GM23338 (cell line): Measurements from ENCODE around the gene SREK1. TPM values are rescaled to one million over a fixed set of nuclear protein-coding genes. Genes with fewer than 3 reads are reported as not detected.

Experiments used
- ATAC-seq: fragments of 200-7000 bp; cut with Tn5 transposase; 3 replicates; pipeline ENCODE4 v1.9.1; 2020
- DNase-seq: peaks from one replicate; pipeline ENCODE4 v3.0.0-alpha.2; 2015; ENCODE audit warnings: low spot score
- H2AFZ ChIP-seq: fragments of 200-600 bp; sonication (generic); 2 replicates; pipeline ENCODE4 v1.8.0; 2016; ENCODE audit warnings: antibody characterized with exemption, mild to moderate bottlenecking, moderate library complexity
- H3F3A ChIP-seq: fragments of 200-600 bp; sonication (generic); replicated peaks from 2 replicates; pipeline ENCODE4 v1.8.0; 2017; ENCODE audit warnings: antibody characterized with exemption, mixed run types, low read depth
- H3K27ac ChIP-seq: fragments of 200-600 bp; sonication (generic); 2 replicates; pipeline ENCODE4 v1.6.1; 2016; ENCODE audit warnings: low read depth
- H3K27me3 ChIP-seq: fragments of 200-600 bp; sonication (generic); 2 replicates; pipeline ENCODE4 v1.8.0; 2016; ENCODE audit warnings: mild to moderate bottlenecking, mixed run types, moderate library complexity; ENCODE audit not compliant: insufficient read depth
- H3K36me3 ChIP-seq: fragments of 200-600 bp; sonication (generic); 2 replicates; pipeline ENCODE4 v1.8.0; 2016; ENCODE audit warnings: mild to moderate bottlenecking; ENCODE audit not compliant: insufficient read depth
- H3K4me1 ChIP-seq: fragments of 200-600 bp; sonication (generic); 2 replicates; pipeline ENCODE4 v1.8.0; 2016; ENCODE audit warnings: mild to moderate bottlenecking, moderate library complexity; ENCODE audit not compliant: insufficient read depth
- H3K4me2 ChIP-seq: fragments of 200-600 bp; sonication (generic); 2 replicates; pipeline ENCODE4 v1.7.1; 2017; ENCODE audit warnings: mixed run types
- H3K4me3 ChIP-seq: fragments of 200-600 bp; sonication (generic); 2 replicates; pipeline ENCODE4 v1.6.1; 2016; ENCODE audit warnings: mixed run types
- H3K79me2 ChIP-seq: fragments of 200-600 bp; sonication (generic); replicated peaks from 2 replicates; pipeline ENCODE4 v1.8.0; 2017; ENCODE audit warnings: mild to moderate bottlenecking; ENCODE audit not compliant: insufficient read depth
- H3K9me2 ChIP-seq: fragments of 200-600 bp; sonication (generic); 2 replicates; pipeline ENCODE4 v1.8.0; 2017; ENCODE audit not compliant: insufficient read depth
- H4K20me1 ChIP-seq: fragments of 200-600 bp; sonication (generic); replicated peaks from 2 replicates; pipeline ENCODE4 v1.8.0; 2017; ENCODE audit warnings: mild to moderate bottlenecking; ENCODE audit not compliant: insufficient read depth
- H3K27ac Mint-ChIP-seq: 2 replicates; pipeline ENCODE4 v1.8.0; 2020; ENCODE audit warnings: inconsistent platforms, mild to moderate bottlenecking, moderate library complexity, mixed read lengths
- H3K27me3 Mint-ChIP-seq: 3 replicates; pipeline ENCODE4 v1.8.0; 2022; ENCODE audit warnings: low read depth, mild to moderate bottlenecking, moderate library complexity, mixed read lengths, inconsistent platforms; ENCODE audit not compliant: insufficient read depth, poor library complexity
- H3K36me3 Mint-ChIP-seq: 3 replicates; pipeline ENCODE4 v1.8.0; 2021; ENCODE audit warnings: low read depth, mild to moderate bottlenecking, inconsistent platforms, moderate library complexity, mixed read lengths
- H3K4me1 Mint-ChIP-seq: 3 replicates; pipeline ENCODE4 v1.8.0; 2020; ENCODE audit warnings: mild to moderate bottlenecking, inconsistent platforms, mixed read lengths
- H3K4me3 Mint-ChIP-seq: 3 replicates; pipeline ENCODE4 v1.8.0; 2021; ENCODE audit warnings: moderate library complexity, mild to moderate bottlenecking, inconsistent platforms, mixed read lengths
- H3K9me3 Mint-ChIP-seq: 3 replicates; pipeline ENCODE4 v1.8.0; 2020; ENCODE audit warnings: moderate library complexity, mild to moderate bottlenecking, inconsistent platforms, mixed read lengths
- CTCF ChIP-seq, 2 experiments: fragments of 200-600 bp in 1 of 2; sonication (generic) in 1 of 2; conservative IDR thresholded peaks; 2 replicates each; pipeline versions ENCODE4 v1.5.1 to v1.6.1; 2016 to 2017; ENCODE audit warnings: antibody characterized with exemption in 2 of 2, low read depth in 2 of 2, mild to moderate bottlenecking in 2 of 2, moderate library complexity in 1 of 2
- ETS1 ChIP-seq: IDR thresholded peaks from 2 replicates; pipeline ENCODE4 v1.6.1; 2016; ENCODE audit warnings: antibody characterized with exemption
- EZH2 ChIP-seq: fragments of 200-600 bp; sonication (generic); IDR thresholded peaks from one replicate; pipeline ENCODE4 v1.8.0; 2017; ENCODE audit warnings: antibody characterized with exemption, mild to moderate bottlenecking, low read depth; ENCODE audit not compliant: unreplicated experiment
- EZH2phosphoT487 ChIP-seq: fragments of 200-600 bp; sonication (generic); IDR thresholded peaks from one replicate; pipeline ENCODE4 v1.8.1; 2018; ENCODE audit warnings: antibody characterized with exemption; ENCODE audit not compliant: unreplicated experiment
- JUNB ChIP-seq: IDR thresholded peaks from one replicate; pipeline ENCODE4 v1.6.1; 2016; ENCODE audit warnings: antibody characterized with exemption; ENCODE audit not compliant: unreplicated experiment
- NANOG ChIP-seq: IDR thresholded peaks from 2 replicates; pipeline ENCODE4 v1.6.1; 2016; ENCODE audit warnings: antibody characterized with exemption, borderline replicate concordance
- STAT1 ChIP-seq: IDR thresholded peaks from one replicate; pipeline ENCODE4 v1.6.1; 2016; ENCODE audit warnings: antibody characterized with exemption; ENCODE audit not compliant: unreplicated experiment
- ZNF114 ChIP-seq: fragments of 250-450 bp; sonication (Bioruptor Pico); IDR thresholded peaks from 2 replicates; pipeline ENCODE4 v1.5.0; 2020; ENCODE audit warnings: mild to moderate bottlenecking, moderate library complexity
- ZNF462 ChIP-seq: fragments of 250-450 bp; sonication (Bioruptor Pico); IDR thresholded peaks from 2 replicates; pipeline ENCODE4 v1.5.0; 2020; ENCODE audit warnings: mild to moderate bottlenecking, moderate library complexity
- long read RNA-seq: library from polyadenylated mRNA; unstranded; transcript quantifications from one replicate; pipeline ENCODE4 v2.0.0, GENCODE V29; 2020; ENCODE audit not compliant: unreplicated experiment
- polyA plus RNA-seq: library from polyadenylated mRNA; unstranded; fragments of >200 nt; fragmentation: Nextera tagmentation; extraction: Ambion mirVana; gene quantifications from 2 replicates; pipeline ENCODE4 v1.2.1, GENCODE V29; 2016
- total RNA-seq: library from RNA; depleted of rRNA; stranded (reverse); fragments of >200 nt; shearing (Covaris generic); gene quantifications from 2 replicates; pipeline ENCODE4 v1.2.3, GENCODE V29; 2014; rRNA removed
- TF ChIP-seq, protein P1 (sequence below): IDR thresholded peaks from one replicate; pipeline ENCODE4 v1.6.1; 2018; ENCODE audit warnings: antibody characterized with exemption; ENCODE audit not compliant: unreplicated experiment

The SREK1 gene, protein sequence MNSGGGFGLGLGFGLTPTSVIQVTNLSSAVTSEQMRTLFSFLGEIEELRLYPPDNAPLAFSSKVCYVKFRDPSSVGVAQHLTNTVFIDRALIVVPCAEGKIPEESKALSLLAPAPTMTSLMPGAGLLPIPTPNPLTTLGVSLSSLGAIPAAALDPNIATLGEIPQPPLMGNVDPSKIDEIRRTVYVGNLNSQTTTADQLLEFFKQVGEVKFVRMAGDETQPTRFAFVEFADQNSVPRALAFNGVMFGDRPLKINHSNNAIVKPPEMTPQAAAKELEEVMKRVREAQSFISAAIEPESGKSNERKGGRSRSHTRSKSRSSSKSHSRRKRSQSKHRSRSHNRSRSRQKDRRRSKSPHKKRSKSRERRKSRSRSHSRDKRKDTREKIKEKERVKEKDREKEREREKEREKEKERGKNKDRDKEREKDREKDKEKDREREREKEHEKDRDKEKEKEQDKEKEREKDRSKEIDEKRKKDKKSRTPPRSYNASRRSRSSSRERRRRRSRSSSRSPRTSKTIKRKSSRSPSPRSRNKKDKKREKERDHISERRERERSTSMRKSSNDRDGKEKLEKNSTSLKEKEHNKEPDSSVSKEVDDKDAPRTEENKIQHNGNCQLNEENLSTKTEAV
- total RNA-seq (58.9 and 66.4 TPM in 2 replicates), polyA plus RNA-seq (44.9 and 64.3 TPM in 2 replicates)
- long read RNA-seq, partial matches to known transcripts, result 34 of 40 reads
- long read RNA-seq, other reads (novel, unspliced or antisense), result 6 of 40 reads

- Histone ChIP-seq H3K4me2 (peak within 1 kb of the TSS; percentile 85), H4K20me1 (no peaks in the 10 kb centered on the region; the same call in 1 of the 2 replicates), H3K36me3 (no peaks in the 10 kb centered on the region; the same call in 1 of the 2 replicates), H3K4me1 (peaks cover 18% of the 10 kb centered on the region; the same call in 1 of the 2 replicates), H3F3A (no peaks in the 10 kb centered on the region), H3K27ac (peak within 1 kb of the TSS; percentile 98), H3K4me3 (peak within 1 kb of the TSS; percentile 78), H3K9me2 (no peaks in the 10 kb centered on the region), H2AFZ (peak within 1 kb of the TSS; percentile 80), H3K27me3 (no peaks in the 10 kb centered on the region), H3K79me2 (peaks cover 46% of the 10 kb centered on the region)
- H3K4me3 Mint-ChIP-seq, result peak within 1 kb of the TSS; percentile 93
- H3K4me1 Mint-ChIP-seq, result peaks cover 9% of the 10 kb centered on the region; the same call in 2 of the 3 replicates
- H3K9me3 Mint-ChIP-seq, result no peaks in the 10 kb centered on the region; the same call in 2 of the 3 replicates
- peak within 1 kb of the TSS; percentile 100 for H3K27ac Mint-ChIP-seq
- DNase-seq (peak; percentile 95), ATAC-seq (peak; percentile 96)
- H3K27me3 Mint-ChIP-seq, result peaks cover 12% of the 10 kb centered on the region
- H3K36me3 Mint-ChIP-seq, result peaks cover 7% of the 10 kb centered on the region; the same call in 1 of the 3 replicates
- TF ChIP-seq STAT1 (no peak), ZNF462 (CRISPR knock-in tag) (no peak), ZNF114 (peak; percentile 60; the same call in 1 of the 2 replicates), NANOG (no peak), ETS1 (peak; percentile 38; the same call in 1 of the 2 replicates), EZH2phosphoT487 (no peak), CTCF (conservative IDR thresholded peaks at IDR 0.05; ENCODE audit: low read depth in 2 of 2) (no peak), JUNB (no peak), EZH2 (no peak)
- TF ChIP-seq, protein P1, sequence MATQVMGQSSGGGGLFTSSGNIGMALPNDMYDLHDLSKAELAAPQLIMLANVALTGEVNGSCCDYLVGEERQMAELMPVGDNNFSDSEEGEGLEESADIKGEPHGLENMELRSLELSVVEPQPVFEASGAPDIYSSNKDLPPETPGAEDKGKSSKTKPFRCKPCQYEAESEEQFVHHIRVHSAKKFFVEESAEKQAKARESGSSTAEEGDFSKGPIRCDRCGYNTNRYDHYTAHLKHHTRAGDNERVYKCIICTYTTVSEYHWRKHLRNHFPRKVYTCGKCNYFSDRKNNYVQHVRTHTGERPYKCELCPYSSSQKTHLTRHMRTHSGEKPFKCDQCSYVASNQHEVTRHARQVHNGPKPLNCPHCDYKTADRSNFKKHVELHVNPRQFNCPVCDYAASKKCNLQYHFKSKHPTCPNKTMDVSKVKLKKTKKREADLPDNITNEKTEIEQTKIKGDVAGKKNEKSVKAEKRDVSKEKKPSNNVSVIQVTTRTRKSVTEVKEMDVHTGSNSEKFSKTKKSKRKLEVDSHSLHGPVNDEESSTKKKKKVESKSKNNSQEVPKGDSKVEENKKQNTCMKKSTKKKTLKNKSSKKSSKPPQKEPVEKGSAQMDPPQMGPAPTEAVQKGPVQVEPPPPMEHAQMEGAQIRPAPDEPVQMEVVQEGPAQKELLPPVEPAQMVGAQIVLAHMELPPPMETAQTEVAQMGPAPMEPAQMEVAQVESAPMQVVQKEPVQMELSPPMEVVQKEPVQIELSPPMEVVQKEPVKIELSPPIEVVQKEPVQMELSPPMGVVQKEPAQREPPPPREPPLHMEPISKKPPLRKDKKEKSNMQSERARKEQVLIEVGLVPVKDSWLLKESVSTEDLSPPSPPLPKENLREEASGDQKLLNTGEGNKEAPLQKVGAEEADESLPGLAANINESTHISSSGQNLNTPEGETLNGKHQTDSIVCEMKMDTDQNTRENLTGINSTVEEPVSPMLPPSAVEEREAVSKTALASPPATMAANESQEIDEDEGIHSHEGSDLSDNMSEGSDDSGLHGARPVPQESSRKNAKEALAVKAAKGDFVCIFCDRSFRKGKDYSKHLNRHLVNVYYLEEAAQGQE, result no peak
Measured at GRCh38 chr5:66144074-66144833, at the start of gene SREK1. TSS of gene SREK1 (plus strand) at chr5:66144300. CDS start at chr5:66144377, 77 bp downstream.
